ENCODE data around the gene RAB3A. TPM values are rescaled to one million over a fixed set of nuclear protein-coding genes. Genes with fewer than 3 reads are reported as not detected.

Gene RAB3A
- total RNA-seq, 1 experiment from 2014 or later, result 6.7 TPM

- ATAC-seq (peak; percentile 83), DNase-seq (peak; percentile 53)
These were observed 35.7 kb downstream of the RAB3A start for GRCh38 chr19:18167975-18168645.

GRCh38 chr19:18167011-18167410, 36.8 kb downstream of the RAB3A start:
- no peak for ATAC-seq
- H3K27me3 ChIP-seq (ENCODE audit: low read length), result no peaks in the 10 kb centered on the region
- no peaks in the 10 kb centered on the region for H4K20me1 ChIP-seq (ENCODE audit: low read length)
- POLR2A ChIA-PET (ENCODE audit: unreplicated experiment), result no interaction called here
- H3K9me3 ChIP-seq (ENCODE audit: low read length), result no peaks in the 10 kb centered on the region
- H3K27ac ChIP-seq (ENCODE audit: low read length), result no peak overlapping the region
- H3K9me2 ChIP-seq (replicated peaks; ENCODE audit: low read length), result no peaks in the 10 kb centered on the region
- no peaks in the 10 kb centered on the region for H3K79me2 ChIP-seq (ENCODE audit: low read length)
- TF ChIP-seq EZH2phosphoT487 (IDR thresholded peaks at IDR 0.05; ENCODE audit: borderline replicate concordance, low read length) (no peak), EZH2 (IDR thresholded peaks at IDR 0.05; ENCODE audit: low read length, unreplicated experiment) (no peak), CTCF (conservative IDR thresholded peaks at IDR 0.05; ENCODE audit: low read depth, low read length) (no peak)
- CTCF ChIA-PET, result interaction anchor here (0.6 kb wide), 1 partner anchor 167 kb away, joined by 3 read pairs; no protein-coding TSS in a partner anchor
- no peak for DNase-seq
- H3K4me3 ChIP-seq (ENCODE audit: low read length), result no peak overlapping the region
- H3K36me3 ChIP-seq (ENCODE audit: low read depth, low read length), result peaks cover 11% of the 10 kb centered on the region; the same call in 1 of the 2 replicates
- no peak overlapping the region for H3K4me2 ChIP-seq (ENCODE audit: low read length)
- H3F3A ChIP-seq (ENCODE audit: low read length, unreplicated experiment), result no peaks in the 10 kb centered on the region
- no TSS peak for BruUV-seq (replicated peaks)
- no peaks in the 10 kb centered on the region for H3K4me1 ChIP-seq (ENCODE audit: insufficient read depth, low read length)
- intact Hi-C loops (cut with micrococcal nuclease), result no loop called here
- H2AFZ ChIP-seq (ENCODE audit: low read length), result no peak overlapping the region
- no peak overlapping the region for H3K9ac ChIP-seq (ENCODE audit: low read length)

More at GRCh38 chr19:18167975-18168645, 35.7 kb downstream of the RAB3A start:
- CTCF ChIA-PET, result interaction anchor here (0.6 to 1.2 kb wide), 4 partner anchors 10 to 168 kb away, joined by 3 read pairs; no protein-coding TSS in a partner anchor
- no peaks in the 10 kb centered on the region for H3K79me2 ChIP-seq (ENCODE audit: low read length)
- TF ChIP-seq CTCF (conservative IDR thresholded peaks at IDR 0.05; ENCODE audit: low read depth, low read length) (peak; percentile 81), EZH2phosphoT487 (IDR thresholded peaks at IDR 0.05; ENCODE audit: borderline replicate concordance, low read length) (no peak)
- no peaks in the 10 kb centered on the region for H3K9me2 ChIP-seq (replicated peaks; ENCODE audit: low read length)
- peaks cover 6% of the 10 kb centered on the region; the same call in 1 of the 2 replicates for H3K36me3 ChIP-seq (ENCODE audit: low read depth, low read length)
- H3K27ac ChIP-seq (ENCODE audit: low read length), result no peak overlapping the region
- no peaks in the 10 kb centered on the region for H3K9me3 ChIP-seq (ENCODE audit: low read length)
- no peak overlapping the region for H3K9ac ChIP-seq (ENCODE audit: low read length)
- no peak overlapping the region for H2AFZ ChIP-seq (ENCODE audit: low read length)
- H3K4me1 ChIP-seq (ENCODE audit: insufficient read depth, low read length), result no peaks in the 10 kb centered on the region
- intact Hi-C loops (cut with micrococcal nuclease), result loop anchor here (1.0 kb wide), 1 partner anchor 55 kb away; no protein-coding TSS in a partner anchor
- POLR2A ChIA-PET (ENCODE audit: unreplicated experiment), result no interaction called here
- H3K27me3 ChIP-seq (ENCODE audit: low read length), result no peaks in the 10 kb centered on the region
- no peak overlapping the region for H3K4me2 ChIP-seq (ENCODE audit: low read length)
- BruUV-seq (replicated peaks), result no TSS peak
- no peaks in the 10 kb centered on the region for H4K20me1 ChIP-seq (ENCODE audit: low read length)
- no peaks in the 10 kb centered on the region for H3F3A ChIP-seq (ENCODE audit: low read length, unreplicated experiment)
- H3K4me3 ChIP-seq (ENCODE audit: low read length), result no peak overlapping the region
